GM12878 (cell line): Measurements from ENCODE around the gene ELMO3. TPM values are rescaled to one million over a fixed set of nuclear protein-coding genes. Genes with fewer than 3 reads are reported as not detected.

Experiments used
- BMI1 ChIP-seq: fragments of 450-650 bp; IDR thresholded peaks from 2 replicates; pipeline ENCODE4 v1.6.1; 2016; ENCODE audit warnings: mild to moderate bottlenecking, moderate library complexity, borderline replicate concordance
- CBFB ChIP-seq: IDR thresholded peaks from 2 replicates; pipeline ENCODE4 v1.6.1; 2016; ENCODE audit warnings: antibody characterized with exemption, low read depth
- CHD1 ChIP-seq: IDR thresholded peaks from 2 replicates; pipeline ENCODE4 v1.6.1; 2012; ENCODE audit warnings: low read depth, low read length, improper control_type of control experiment
- EGR1 ChIP-seq, 2 experiments: IDR thresholded peaks; 1 replicate in 1 of 2; 2 replicates in 1 of 2; pipeline ENCODE4 v1.6.1; 2011 to 2012; ENCODE audit warnings: low read depth in 2 of 2, low read length in 2 of 2, borderline replicate concordance in 1 of 2, mild to moderate bottlenecking in 1 of 2, moderate library complexity in 1 of 2
- JUND ChIP-seq: IDR thresholded peaks from 2 replicates; pipeline ENCODE4 v1.6.1; 2012; ENCODE audit warnings: low read depth, mild to moderate bottlenecking, low read length, improper control_type of control experiment, moderate library complexity
- MEF2B ChIP-seq: fragments of 450-650 bp; IDR thresholded peaks from 2 replicates; pipeline ENCODE4 v1.6.1; 2018; ENCODE audit warnings: mild to moderate bottlenecking, moderate library complexity; ENCODE audit not compliant: partially characterized antibody, poor library complexity, severe bottlenecking
- MTA3 ChIP-seq: IDR thresholded peaks from 2 replicates; pipeline ENCODE4 v1.6.1; 2012; ENCODE audit warnings: low read length, inconsistent platforms, borderline replicate concordance
- MXI1 ChIP-seq: fragments of 150-350 bp; IDR thresholded peaks from 2 replicates; pipeline ENCODE4 v1.6.1; 2011; ENCODE audit warnings: low read depth, mild to moderate bottlenecking, inconsistent platforms, low read length, improper control_type of control experiment
- NR2F1 ChIP-seq: fragments of 450-650 bp; conservative IDR thresholded peaks from 2 replicates; pipeline ENCODE4 v1.6.1; 2017; ENCODE audit warnings: mild to moderate bottlenecking
- POLR2A ChIP-seq: IDR thresholded peaks from 2 replicates; pipeline ENCODE4 v1.6.1; 2011; ENCODE audit warnings: low read depth, mild to moderate bottlenecking, low read length
- RCOR1 ChIP-seq: conservative IDR thresholded peaks from 2 replicates; pipeline ENCODE4 v1.6.1; 2012; ENCODE audit warnings: low read depth, low read length, improper control_type of control experiment
- SP1 ChIP-seq: IDR thresholded peaks from one replicate; pipeline ENCODE4 v1.6.1; 2011; ENCODE audit warnings: low read depth, low read length
- SPI1 ChIP-seq: IDR thresholded peaks from 2 replicates; pipeline ENCODE4 v1.6.1; 2011; ENCODE audit warnings: low read depth, mild to moderate bottlenecking, low read length, moderate library complexity, borderline replicate concordance; ENCODE audit not compliant: insufficient read depth
- ZBED1 ChIP-seq: IDR thresholded peaks from 2 replicates; pipeline ENCODE4 v1.6.1; 2016; ENCODE audit warnings: borderline replicate concordance
- ZNF274 ChIP-seq: IDR thresholded peaks from one replicate; pipeline ENCODE4 v1.8.0; 2011; ENCODE audit not compliant: insufficient read length, insufficient read depth
- ZSCAN29 ChIP-seq: fragments of 450-650 bp; IDR thresholded peaks from 2 replicates; pipeline ENCODE4 v1.6.1; 2017; ENCODE audit warnings: mild to moderate bottlenecking, moderate library complexity
- polyA plus RNA-seq, 11 experiments: library from polyadenylated mRNA; depleted of rRNA in 4 of 11; unstranded in 6 of 11; stranded (reverse) in 5 of 11; fragments of >200 nt; fragmentation: Nextera tagmentation in 4 of 11; fragmentation: Illumina TruSeq in 1 of 11; extraction: Ambion mirVana in 4 of 11; extraction: Trizol in 1 of 11; gene quantifications; 1 replicate in 1 of 11; 2 replicates in 10 of 11; pipeline versions ENCODE4 v1.2.1 to v1.2.3, GENCODE V29; 2011 to 2016; ENCODE audit warnings: inconsistent platforms in 2 of 11, missing spikeins in 2 of 11, low read depth in 1 of 11
- total RNA-seq, 4 experiments: library from RNA; depleted of rRNA in 3 of 4; stranded (reverse); fragments of >200 nt in 3 of 4; fragmentation: Illumina TruSeq in 1 of 4; extraction: Trizol in 1 of 4; gene quantifications; 2 replicates each; pipeline versions ENCODE4 v1.2.1 to v1.2.3, GENCODE V29; 2013 to 2021
- TF ChIP-seq, protein P1 (sequence below): IDR thresholded peaks from 2 replicates; pipeline ENCODE4 v1.6.1; 2012; ENCODE audit warnings: low read depth, low read length, improper control_type of control experiment
- TF ChIP-seq, protein P2 (sequence below): IDR thresholded peaks from 2 replicates; pipeline ENCODE4 v1.6.1; 2011; ENCODE audit warnings: low read depth, low read length, improper control_type of control experiment, borderline replicate concordance
- TF ChIP-seq, protein P3 (sequence below): IDR thresholded peaks from 2 replicates; pipeline ENCODE4 v1.6.1; 2012; ENCODE audit warnings: mild to moderate bottlenecking, low read depth, low read length
- TF ChIP-seq, protein P4 (sequence below): fragments of 450-650 bp; IDR thresholded peaks from 2 replicates; pipeline ENCODE4 v1.6.1; 2017; ENCODE audit warnings: mild to moderate bottlenecking, moderate library complexity

The ELMO3 gene
- total and polyA plus RNA-seq, 10 of the 15 experiments (the other 5 are each of a cell fraction or from before 2014, with no cell fraction given) = 0.05 to 4.7 (median 0.96) TPM; not detected in 1

DNA sequence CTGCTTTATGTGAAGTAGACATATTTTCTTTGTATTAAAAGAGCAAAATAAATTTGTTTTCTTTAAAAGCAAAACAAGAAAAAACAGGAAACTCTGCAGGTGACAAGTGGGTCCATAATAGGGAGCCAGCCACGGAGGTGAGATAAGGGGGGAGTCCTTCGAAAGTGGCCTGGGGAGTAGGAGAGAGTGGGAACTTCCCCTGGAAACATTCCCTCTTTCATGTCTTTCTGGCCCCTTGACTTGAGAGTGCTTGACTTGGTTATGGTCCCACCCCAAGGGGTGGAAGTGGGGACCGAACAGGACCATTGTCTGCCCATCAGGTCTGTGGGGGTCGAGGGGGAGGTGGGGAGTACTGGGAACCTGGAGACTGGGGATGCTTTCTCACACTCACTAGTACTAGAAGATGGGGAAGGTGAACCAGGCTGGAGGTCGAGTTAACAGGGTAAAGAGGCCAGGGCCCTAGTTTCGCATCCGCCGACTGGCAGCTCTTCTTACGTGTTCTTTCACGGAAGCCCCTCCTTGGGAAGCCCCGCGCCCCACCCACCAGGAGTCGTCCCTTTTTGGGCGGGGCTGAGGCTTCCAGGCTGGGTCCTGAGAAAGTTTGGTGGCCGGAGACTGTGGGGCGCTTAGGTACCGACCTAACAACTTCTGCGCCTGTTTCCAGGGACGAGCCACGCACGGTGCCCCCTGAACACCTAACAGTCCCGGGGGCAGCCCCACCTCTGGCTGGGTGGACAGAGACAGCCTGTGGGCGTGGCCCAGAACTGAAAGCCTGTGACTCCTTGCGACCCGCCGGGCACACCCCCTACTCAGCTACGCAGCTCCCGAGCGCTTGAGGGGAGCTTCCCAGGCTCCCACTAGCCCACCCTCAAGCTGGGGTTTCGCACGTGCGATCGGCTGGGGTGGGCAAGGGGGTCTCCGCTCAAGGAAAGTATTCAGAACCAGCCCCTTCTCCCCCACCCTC lies 40.0 kb upstream of the ELMO3 start (continued):
- TF ChIP-seq, protein P1, sequence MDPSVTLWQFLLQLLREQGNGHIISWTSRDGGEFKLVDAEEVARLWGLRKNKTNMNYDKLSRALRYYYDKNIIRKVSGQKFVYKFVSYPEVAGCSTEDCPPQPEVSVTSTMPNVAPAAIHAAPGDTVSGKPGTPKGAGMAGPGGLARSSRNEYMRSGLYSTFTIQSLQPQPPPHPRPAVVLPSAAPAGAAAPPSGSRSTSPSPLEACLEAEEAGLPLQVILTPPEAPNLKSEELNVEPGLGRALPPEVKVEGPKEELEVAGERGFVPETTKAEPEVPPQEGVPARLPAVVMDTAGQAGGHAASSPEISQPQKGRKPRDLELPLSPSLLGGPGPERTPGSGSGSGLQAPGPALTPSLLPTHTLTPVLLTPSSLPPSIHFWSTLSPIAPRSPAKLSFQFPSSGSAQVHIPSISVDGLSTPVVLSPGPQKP = no peak
- peak; percentile 6; the same call in 1 of the 2 replicates for TF ChIP-seq POLR2A
- TF ChIP-seq CBFB = peak; percentile 48; the same call in 1 of the 2 replicates
- peak; percentile 22; the same call in 1 of the 2 replicates for TF ChIP-seq MXI1
- TF ChIP-seq MTA3 = no peak
- TF ChIP-seq, protein P2, sequence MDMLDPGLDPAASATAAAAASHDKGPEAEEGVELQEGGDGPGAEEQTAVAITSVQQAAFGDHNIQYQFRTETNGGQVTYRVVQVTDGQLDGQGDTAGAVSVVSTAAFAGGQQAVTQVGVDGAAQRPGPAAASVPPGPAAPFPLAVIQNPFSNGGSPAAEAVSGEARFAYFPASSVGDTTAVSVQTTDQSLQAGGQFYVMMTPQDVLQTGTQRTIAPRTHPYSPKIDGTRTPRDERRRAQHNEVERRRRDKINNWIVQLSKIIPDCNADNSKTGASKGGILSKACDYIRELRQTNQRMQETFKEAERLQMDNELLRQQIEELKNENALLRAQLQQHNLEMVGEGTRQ = no peak
- TF ChIP-seq RCOR1 = no peak
- TF ChIP-seq, protein P3, sequence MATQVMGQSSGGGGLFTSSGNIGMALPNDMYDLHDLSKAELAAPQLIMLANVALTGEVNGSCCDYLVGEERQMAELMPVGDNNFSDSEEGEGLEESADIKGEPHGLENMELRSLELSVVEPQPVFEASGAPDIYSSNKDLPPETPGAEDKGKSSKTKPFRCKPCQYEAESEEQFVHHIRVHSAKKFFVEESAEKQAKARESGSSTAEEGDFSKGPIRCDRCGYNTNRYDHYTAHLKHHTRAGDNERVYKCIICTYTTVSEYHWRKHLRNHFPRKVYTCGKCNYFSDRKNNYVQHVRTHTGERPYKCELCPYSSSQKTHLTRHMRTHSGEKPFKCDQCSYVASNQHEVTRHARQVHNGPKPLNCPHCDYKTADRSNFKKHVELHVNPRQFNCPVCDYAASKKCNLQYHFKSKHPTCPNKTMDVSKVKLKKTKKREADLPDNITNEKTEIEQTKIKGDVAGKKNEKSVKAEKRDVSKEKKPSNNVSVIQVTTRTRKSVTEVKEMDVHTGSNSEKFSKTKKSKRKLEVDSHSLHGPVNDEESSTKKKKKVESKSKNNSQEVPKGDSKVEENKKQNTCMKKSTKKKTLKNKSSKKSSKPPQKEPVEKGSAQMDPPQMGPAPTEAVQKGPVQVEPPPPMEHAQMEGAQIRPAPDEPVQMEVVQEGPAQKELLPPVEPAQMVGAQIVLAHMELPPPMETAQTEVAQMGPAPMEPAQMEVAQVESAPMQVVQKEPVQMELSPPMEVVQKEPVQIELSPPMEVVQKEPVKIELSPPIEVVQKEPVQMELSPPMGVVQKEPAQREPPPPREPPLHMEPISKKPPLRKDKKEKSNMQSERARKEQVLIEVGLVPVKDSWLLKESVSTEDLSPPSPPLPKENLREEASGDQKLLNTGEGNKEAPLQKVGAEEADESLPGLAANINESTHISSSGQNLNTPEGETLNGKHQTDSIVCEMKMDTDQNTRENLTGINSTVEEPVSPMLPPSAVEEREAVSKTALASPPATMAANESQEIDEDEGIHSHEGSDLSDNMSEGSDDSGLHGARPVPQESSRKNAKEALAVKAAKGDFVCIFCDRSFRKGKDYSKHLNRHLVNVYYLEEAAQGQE = no peak
- TF ChIP-seq ZNF274 = no peak
- TF ChIP-seq EGR1 (IDR thresholded peaks at IDR 0.05; ENCODE audit: borderline replicate concordance in 1 of 2, low read depth in 2 of 2, low read length in 2 of 2) = peak in 1 of 2 experiments; percentile 38; a peak in 1 of 3 replicates
- TF ChIP-seq SPI1 = no peak
- no peak for TF ChIP-seq ZSCAN29
- no peak for TF ChIP-seq ZBED1
- no peak for TF ChIP-seq BMI1
- peak; percentile 89 for TF ChIP-seq NR2F1
- TF ChIP-seq, protein P4, sequence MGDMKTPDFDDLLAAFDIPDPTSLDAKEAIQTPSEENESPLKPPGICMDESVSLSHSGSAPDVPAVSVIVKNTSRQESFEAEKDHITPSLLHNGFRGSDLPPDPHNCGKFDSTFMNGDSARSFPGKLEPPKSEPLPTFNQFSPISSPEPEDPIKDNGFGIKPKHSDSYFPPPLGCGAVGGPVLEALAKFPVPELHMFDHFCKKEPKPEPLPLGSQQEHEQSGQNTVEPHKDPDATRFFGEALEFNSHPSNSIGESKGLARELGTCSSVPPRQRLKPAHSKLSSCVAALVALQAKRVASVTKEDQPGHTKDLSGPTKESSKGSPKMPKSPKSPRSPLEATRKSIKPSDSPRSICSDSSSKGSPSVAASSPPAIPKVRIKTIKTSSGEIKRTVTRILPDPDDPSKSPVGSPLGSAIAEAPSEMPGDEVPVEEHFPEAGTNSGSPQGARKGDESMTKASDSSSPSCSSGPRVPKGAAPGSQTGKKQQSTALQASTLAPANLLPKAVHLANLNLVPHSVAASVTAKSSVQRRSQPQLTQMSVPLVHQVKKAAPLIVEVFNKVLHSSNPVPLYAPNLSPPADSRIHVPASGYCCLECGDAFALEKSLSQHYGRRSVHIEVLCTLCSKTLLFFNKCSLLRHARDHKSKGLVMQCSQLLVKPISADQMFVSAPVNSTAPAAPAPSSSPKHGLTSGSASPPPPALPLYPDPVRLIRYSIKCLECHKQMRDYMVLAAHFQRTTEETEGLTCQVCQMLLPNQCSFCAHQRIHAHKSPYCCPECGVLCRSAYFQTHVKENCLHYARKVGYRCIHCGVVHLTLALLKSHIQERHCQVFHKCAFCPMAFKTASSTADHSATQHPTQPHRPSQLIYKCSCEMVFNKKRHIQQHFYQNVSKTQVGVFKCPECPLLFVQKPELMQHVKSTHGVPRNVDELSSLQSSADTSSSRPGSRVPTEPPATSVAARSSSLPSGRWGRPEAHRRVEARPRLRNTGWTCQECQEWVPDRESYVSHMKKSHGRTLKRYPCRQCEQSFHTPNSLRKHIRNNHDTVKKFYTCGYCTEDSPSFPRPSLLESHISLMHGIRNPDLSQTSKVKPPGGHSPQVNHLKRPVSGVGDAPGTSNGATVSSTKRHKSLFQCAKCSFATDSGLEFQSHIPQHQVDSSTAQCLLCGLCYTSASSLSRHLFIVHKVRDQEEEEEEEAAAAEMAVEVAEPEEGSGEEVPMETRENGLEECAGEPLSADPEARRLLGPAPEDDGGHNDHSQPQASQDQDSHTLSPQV = no peak
- TF ChIP-seq MEF2B = no peak
- TF ChIP-seq JUND = no peak
- TF ChIP-seq CHD1 = 0 out of 2 replicates have a peak, but pooled peaks have one; percentile 47
- TF ChIP-seq SP1 = peak; percentile 14
